ENCODE measurements around the gene SHROOM3.

Gene SHROOM3

GRCh38 chr4:76755756-76756155 is 320.7 kb downstream of the SHROOM3 start:
- DNase-seq, result no peak

GRCh38 chr4:76756416-76756815 is 321.4 kb downstream of the SHROOM3 start:
- no peak for DNase-seq

- DNase-seq, result no peak
Measured at GRCh38 chr4:76757418-76757939, 322.4 kb downstream of the SHROOM3 start.

- DNase-seq, result no peak
Measured at GRCh38 chr4:76758290-76758882, 323.4 kb downstream of the SHROOM3 start.

GRCh38 chr4:76758996-76759395 is 324.0 kb downstream of the SHROOM3 start:
- DNase-seq, result no peak

- DNase-seq, result no peak
Measured at GRCh38 chr4:76760193-76760592, 325.2 kb downstream of the SHROOM3 start.

GRCh38 chr4:76762137-76763130 is 327.4 kb downstream of the SHROOM3 start:
- DNase-seq, result no peak

- DNase-seq, result no peak
Measured at GRCh38 chr4:76764251-76764650, 329.2 kb downstream of the SHROOM3 start.

- no peak for DNase-seq
Measured at GRCh38 chr4:76765473-76766183, 330.6 kb downstream of the SHROOM3 start.

GRCh38 chr4:76767983-76768382 is 333.0 kb downstream of the SHROOM3 start:
- DNase-seq, result no peak

- DNase-seq, result no peak
Measured at GRCh38 chr4:76772498-76773106, 337.6 kb downstream of the SHROOM3 start.

- DNase-seq, result no peak
Measured at GRCh38 chr4:76773766-76774165, 338.7 kb downstream of the SHROOM3 start.

GRCh38 chr4:76779740-76780459 is 344.9 kb downstream of the SHROOM3 start:
- no peak for DNase-seq

- DNase-seq, result no peak
Measured at GRCh38 chr4:76780781-76781697, 346.0 kb downstream of the SHROOM3 start.

- DNase-seq, result no peak
Measured at GRCh38 chr4:76781698-76782595, 346.9 kb downstream of the SHROOM3 start.

- DNase-seq, result no peak
Measured at GRCh38 chr4:76782837-76783236, 347.8 kb downstream of the SHROOM3 start.

GRCh38 chr4:76783836-76784235 is 348.8 kb downstream of the SHROOM3 start:
- no peak for DNase-seq

- no peak for DNase-seq
Measured at GRCh38 chr4:76784237-76784636, 349.2 kb downstream of the SHROOM3 start.

- DNase-seq, result no peak
Measured at GRCh38 chr4:76787898-76788297, 352.9 kb downstream of the SHROOM3 start.

GRCh38 chr4:76790377-76790776 is 355.3 kb downstream of the SHROOM3 start:
- DNase-seq, result no peak

All from T-helper 9 cell (primary cell).